GM08714 (cell line): ENCODE data around the gene RASGRF1.
"Not testable (repeated sequence)": the region's sequence is repeated elsewhere in the genome, so short reads cannot be mapped to it uniquely, and the experiment has no call there.

Source experiments
- H3K4me3 ChIP-seq: fragments of 200-500 bp; sonication (Bioruptor generic); 2 replicates; pipeline ENCODE4 v1.5.1; 2014; ENCODE audit warnings: mild to moderate bottlenecking, low read length, inconsistent platforms
- ZNF274 ChIP-seq: IDR thresholded peaks from 2 replicates; pipeline ENCODE4 v1.6.1; 2012; ENCODE audit warnings: mild to moderate bottlenecking, low read depth, low read length

Gene RASGRF1

GRCh38 chr15:79004336-79004735 is 86.2 kb downstream of the RASGRF1 start:
- TF ChIP-seq ZNF274: no peak
- H3K4me3 ChIP-seq: no peak overlapping the region; the same call in 1 of the 2 replicates

DNA sequence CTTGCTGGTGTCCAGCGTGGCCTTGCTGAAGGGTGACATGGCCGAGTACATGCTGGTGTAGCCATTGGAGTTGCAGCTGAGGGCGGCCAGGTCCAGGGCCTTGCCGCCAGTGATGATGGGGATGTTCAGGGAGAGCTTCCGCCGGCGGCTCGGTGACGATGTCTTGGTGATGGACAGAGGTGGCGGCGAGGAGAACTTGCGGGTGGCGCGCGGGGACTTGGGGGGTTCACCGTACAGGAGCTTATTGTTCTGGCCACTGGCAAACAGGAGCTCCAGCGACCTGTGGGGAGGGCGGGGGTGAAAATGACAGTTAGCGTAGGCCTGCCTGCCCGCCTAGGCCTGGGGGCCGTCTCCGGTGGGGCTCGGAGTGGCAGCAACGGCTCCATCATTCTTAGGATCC is 86.7 kb downstream of the RASGRF1 start:
- no peak overlapping the region for H3K4me3 ChIP-seq
- TF ChIP-seq ZNF274: no peak

- no peak overlapping the region for H3K4me3 ChIP-seq
Measured at GRCh38 chr15:79003301-79003700, 87.3 kb downstream of the RASGRF1 start.

DNA sequence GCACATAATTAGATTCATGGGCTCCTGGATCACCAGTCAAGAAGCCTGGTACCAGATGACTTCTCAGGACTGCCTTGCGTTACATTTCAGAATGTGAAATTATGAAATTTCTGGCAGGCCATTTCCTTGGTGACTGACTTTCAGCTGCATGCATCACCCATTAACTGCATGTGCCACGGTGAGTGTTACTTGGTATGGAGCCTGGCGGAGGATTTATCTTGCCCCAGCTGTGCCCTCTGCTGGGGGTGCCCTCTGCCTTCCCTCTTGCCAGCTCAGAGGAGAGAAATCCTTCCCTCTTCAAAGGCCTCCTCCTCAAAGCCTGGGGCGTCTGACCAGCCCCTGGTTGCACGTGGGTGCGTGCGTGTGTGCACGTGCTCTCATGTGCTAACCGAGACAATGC is 88.0 kb downstream of the RASGRF1 start:
- TF ChIP-seq ZNF274: no peak
- no peak overlapping the region for H3K4me3 ChIP-seq

More at GRCh38 chr15:79003301-79003700, 87.3 kb downstream of the RASGRF1 start:
- no peak for TF ChIP-seq ZNF274

DNA sequence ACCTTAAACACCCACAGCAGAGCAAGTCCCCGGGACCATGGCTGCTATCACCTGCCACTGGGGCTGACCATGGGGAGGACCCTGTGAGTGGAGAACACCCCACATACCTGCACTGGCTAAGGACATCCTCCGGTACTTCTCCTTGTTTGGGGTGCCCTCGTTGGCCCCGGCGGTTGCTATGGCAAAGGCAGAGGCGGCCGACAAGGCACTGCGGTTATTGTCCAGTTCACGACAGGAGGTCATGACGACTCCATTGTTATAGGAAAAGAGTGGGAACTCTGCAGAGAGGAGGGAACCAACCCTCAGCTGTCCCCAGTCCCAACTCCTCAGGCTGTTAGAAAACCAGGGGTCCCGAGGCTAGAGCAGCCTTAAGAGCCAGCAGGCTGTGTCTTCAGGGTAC is 90.9 kb downstream of the RASGRF1 start:
- H3K4me3 ChIP-seq: no peak overlapping the region
- no peak for TF ChIP-seq ZNF274

DNA sequence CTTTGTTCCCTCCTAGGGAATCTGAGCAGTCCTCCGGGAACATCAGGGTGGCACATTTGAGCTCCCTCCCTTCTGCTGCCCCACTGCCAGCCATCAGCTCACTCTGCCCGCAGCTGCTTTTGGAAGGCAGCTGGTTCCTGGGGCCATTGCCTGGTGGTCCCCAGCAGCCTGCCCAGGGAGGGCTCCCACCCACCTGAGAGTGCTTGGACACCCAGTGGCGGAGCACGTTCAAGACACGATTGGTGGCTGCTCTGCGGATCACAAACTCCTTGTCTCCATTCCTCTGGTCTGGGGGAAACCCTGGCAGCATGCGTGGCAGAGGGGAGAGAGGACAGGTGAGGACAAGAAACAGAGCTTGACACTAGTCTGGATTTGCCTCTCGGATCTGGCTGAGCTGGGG is 92.1 kb downstream of the RASGRF1 start:
- no peak for TF ChIP-seq ZNF274
- no peak overlapping the region for H3K4me3 ChIP-seq

DNA sequence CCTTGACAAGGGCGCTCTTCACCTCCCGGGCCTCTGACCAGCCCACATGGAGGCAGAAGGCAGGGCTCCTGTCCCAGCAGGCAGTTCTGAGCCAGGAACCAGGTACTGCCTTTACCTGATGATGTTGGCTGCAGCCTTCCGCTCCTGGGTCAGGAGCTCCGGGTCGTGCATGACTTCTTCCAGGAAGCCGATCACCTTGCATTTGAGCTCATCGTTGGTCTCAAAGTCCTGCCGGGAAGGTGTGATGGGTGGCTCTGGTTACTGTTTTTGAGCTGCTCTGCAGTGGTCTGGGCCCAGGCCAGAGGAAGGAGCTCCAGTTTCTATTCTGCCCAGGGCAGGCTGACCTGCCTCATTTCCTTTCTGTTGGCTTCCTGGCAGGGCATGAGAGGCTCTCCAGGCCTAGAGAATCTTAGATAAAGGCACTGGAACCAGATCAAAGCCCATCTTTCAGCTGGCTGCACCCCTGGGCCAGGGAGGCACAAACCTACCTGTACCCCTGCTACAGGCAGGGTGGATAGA is 92.5 kb downstream of the RASGRF1 start:
- no peak overlapping the region for H3K4me3 ChIP-seq
- TF ChIP-seq ZNF274: no peak

DNA sequence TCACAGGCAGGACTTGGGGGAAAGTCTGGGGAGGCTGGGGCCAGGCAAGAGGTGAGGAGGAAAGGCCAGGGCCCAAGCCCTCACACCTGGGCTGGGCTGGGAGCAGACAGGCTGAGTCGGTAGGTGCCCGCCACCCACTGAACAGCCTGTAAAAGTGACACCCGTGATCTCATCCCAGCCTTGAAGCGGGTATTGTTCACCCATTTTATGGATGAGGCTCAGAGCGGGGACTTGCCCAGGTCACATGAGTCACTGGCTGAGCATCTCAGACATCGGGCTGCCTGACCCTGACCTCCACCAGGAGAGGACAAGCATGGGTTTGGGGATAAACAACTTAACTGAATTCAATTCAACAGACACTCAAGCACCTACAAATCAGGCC is 93.7 kb downstream of the RASGRF1 start:
- H3K4me3 ChIP-seq: no peak overlapping the region
- no peak for TF ChIP-seq ZNF274

GRCh38 chr15:78995921-78996893 is 94.4 kb downstream of the RASGRF1 start:
- H3K4me3 ChIP-seq: no peak overlapping the region
- no peak for TF ChIP-seq ZNF274

GRCh38 chr15:78995161-78995560 is 95.4 kb downstream of the RASGRF1 start:
- H3K4me3 ChIP-seq: not testable (repeated sequence)

GRCh38 chr15:78993931-78994530 is 96.5 kb downstream of the RASGRF1 start:
- TF ChIP-seq ZNF274: no peak
- no peak overlapping the region for H3K4me3 ChIP-seq

DNA sequence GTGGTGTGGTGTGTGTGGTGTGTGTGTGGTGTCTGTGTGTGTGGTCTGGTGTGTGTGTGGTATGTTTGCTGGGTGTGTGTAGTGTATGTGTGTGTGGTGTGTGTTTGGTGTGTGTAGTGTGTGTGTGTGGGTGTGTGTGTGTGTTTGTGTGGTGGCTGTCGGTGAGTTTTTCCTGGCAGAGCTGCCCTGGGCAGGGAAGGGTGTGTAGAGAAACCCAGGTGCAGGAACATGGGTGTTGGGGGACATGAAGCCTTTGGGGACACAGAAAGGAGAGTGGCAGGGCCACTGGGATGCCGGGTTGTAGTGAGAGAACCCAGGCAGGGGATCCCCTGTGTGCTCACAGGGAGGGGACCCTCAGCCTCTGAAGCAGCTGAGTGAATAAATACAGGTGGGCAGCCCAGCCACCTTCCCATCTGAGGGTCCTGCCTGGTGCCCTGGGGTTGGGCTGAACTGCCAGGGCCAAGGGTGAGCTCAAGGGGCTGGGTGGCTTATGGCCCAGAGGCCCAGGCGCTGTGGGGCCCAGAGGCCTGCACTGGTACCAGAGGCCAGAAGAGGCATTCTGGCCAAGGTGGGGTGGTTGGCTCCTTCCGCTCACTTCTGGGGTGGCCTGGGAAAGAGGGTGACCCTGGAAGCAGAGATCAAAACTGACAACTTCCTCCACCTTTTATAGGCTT is 97.2 kb downstream of the RASGRF1 start:
- H3K4me3 ChIP-seq: no peak overlapping the region
- TF ChIP-seq ZNF274: no peak

DNA sequence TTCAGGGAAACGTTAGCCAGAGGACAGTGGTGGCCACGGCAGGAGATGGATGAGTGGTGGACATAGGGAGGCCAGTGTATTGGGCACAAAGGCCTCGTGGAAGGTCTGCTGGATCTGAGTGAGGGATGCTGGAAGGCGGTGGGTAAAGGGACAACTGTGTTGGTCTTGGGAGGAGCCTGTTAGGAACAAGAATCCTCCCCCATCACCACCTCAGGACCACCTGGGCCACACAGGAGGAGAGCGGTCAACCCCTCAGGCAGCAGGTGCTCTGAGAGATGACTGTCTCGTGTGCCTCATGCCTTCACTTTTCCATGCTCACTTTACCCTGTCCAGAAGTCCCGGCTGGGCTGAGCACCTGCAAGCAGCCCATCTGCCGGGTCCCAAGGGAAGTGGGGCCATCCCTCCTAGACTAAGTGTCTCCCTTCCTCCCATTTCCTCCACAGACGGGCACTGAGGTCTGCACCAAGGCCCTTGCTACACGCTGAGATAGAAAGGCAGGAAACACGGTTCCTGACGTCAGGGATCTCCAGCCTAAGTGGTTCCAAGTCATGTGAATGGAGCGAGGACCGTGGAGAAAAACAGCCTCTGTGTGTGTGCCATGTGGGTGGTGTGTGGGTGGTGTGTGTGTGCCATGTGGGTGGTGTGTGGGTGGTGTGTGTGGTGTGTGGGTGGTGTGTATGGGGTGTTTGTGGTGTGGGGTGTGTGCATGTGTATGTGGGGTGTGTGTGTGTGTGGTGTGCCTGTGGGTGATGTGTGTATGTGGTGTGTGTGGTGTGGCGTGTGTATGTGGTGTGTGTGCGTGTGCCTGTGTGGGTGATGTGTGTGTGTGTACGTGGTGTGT is 97.9 kb downstream of the RASGRF1 start:
- H3K4me3 ChIP-seq: no peak overlapping the region
- no peak for TF ChIP-seq ZNF274

DNA sequence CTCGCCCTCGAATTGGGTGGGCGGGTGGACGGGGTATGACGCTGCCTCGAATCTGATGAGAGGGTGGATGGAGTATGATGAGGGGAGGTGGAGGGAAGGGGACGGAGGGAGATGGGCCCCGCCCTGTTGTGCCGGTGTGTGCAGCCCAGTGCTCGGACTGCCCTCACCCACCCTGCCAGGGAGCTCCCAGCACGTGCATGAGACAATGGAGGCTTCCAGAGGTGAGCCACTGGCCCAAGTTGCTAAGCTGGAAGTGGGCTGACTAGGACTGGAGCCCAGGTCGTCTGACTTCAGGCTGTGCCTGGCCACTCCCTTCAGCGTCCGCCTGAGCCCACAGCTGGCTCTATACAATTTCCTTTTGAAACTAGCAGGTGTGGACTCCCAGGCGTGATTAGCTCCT is 98.7 kb downstream of the RASGRF1 start:
- TF ChIP-seq ZNF274: no peak
- no peak overlapping the region for H3K4me3 ChIP-seq
